Endothelial cell of umbilical vein (primary cell): ENCODE data around the gene BLID. TPM values are rescaled to one million over a fixed set of nuclear protein-coding genes. Genes with fewer than 3 reads are reported as not detected.

Experiments
- BruUV-seq: library from RNA; stranded (reverse); fragments of 400-500 nt; replicated peaks from 2 replicates; lab custom pipeline; 2021; lab: Mats Ljungman, UMichigan
- CTCF ChIA-PET: fragments of 300-600, 350-600 bp; sonication (Branson Sonifier 250); formaldehyde crosslinking; loops from one replicate; lab custom pipeline; 2021; ENCODE audit warnings: antibody characterized with exemption, inconsistent platforms; lab: Charles Lee
- POLR2A ChIA-PET: fragments of 300-600, 350-600 bp; sonication (Branson Sonifier 250); formaldehyde crosslinking; loops from one replicate; lab custom pipeline; 2021; ENCODE audit warnings: antibody characterized with exemption, inconsistent platforms; lab: Charles Lee
- DNase-seq: peaks from one replicate; pipeline ENCODE4 v3.0.0-alpha.2; 2011; ENCODE audit warnings: low read depth, low spot score
- FAIRE-seq: peaks from 2 replicates; lab custom pipeline; 2011; peaks lifted over from hg19 to GRCh38; lab: Jason Lieb, UNC
- H2AFZ ChIP-seq: 2 replicates; pipeline ENCODE4 v1.6.0; 2012; ENCODE audit warnings: low read depth, low read length, control low read depth, inconsistent platforms
- H3K27ac ChIP-seq: 2 replicates; pipeline ENCODE4 v1.5.1; 2011; ENCODE audit warnings: low read depth, mild to moderate bottlenecking, control low read depth, low read length, moderate library complexity; ENCODE audit not compliant: insufficient read depth
- H3K27me3 ChIP-seq, 2 experiments: 2 replicates each; pipeline versions ENCODE4 v1.6.0 to v1.6.1; 2011; ENCODE audit warnings: low read length in 2 of 2, mixed read lengths in 1 of 2; ENCODE audit not compliant: control insufficient read depth in 2 of 2, insufficient read depth in 2 of 2
- H3K36me3 ChIP-seq, 2 experiments: 2 replicates in 1 of 2; 3 replicates in 1 of 2; pipeline ENCODE4 v1.5.1; 2011; ENCODE audit warnings: low read length in 2 of 2, mild to moderate bottlenecking in 1 of 2, moderate library complexity in 1 of 2; ENCODE audit not compliant: control insufficient read depth in 2 of 2, insufficient read depth in 2 of 2; ENCODE audit errors: extremely low read depth in 1 of 2
- H3K4me1 ChIP-seq: 3 replicates; pipeline ENCODE4 v1.5.1; 2011; ENCODE audit warnings: mild to moderate bottlenecking, low read length; ENCODE audit not compliant: control insufficient read depth, insufficient read depth; ENCODE audit errors: extremely low read depth
- H3K4me2 ChIP-seq: 2 replicates; pipeline ENCODE4 v1.6.1; 2011; ENCODE audit warnings: low read length, control low read depth, mixed read lengths; ENCODE audit not compliant: insufficient read depth
- H3K4me3 ChIP-seq, 3 experiments: fragments of 200-600 bp in 1 of 3; sonication (generic), shearing (Covaris generic) in 1 of 3; replicated peaks in 1 of 3; 2 replicates each; pipeline ENCODE4 v1.5.1; 2011 to 2016; ENCODE audit warnings: control low read depth in 3 of 3, low read length in 3 of 3, mild to moderate bottlenecking in 2 of 3, inconsistent platforms in 1 of 3, low read depth in 1 of 3, moderate library complexity in 1 of 3; ENCODE audit not compliant: insufficient read depth in 1 of 3
- H3K79me2 ChIP-seq: 2 replicates; pipeline ENCODE4 v1.6.0; 2012; ENCODE audit warnings: low read length, inconsistent platforms; ENCODE audit not compliant: control insufficient read depth, insufficient read depth
- H3K9ac ChIP-seq: replicated peaks from 2 replicates; pipeline ENCODE3; 2011; ENCODE audit warnings: low read length, control low read depth; ENCODE audit not compliant: insufficient read depth; ENCODE audit errors: extremely low read depth
- H3K9me1 ChIP-seq: replicated peaks from 3 replicates; pipeline ENCODE4 v1.6.0; 2011; ENCODE audit warnings: mild to moderate bottlenecking, low read length; ENCODE audit not compliant: control insufficient read depth, insufficient read depth; ENCODE audit errors: extremely low read depth
- H3K9me3 ChIP-seq: replicated peaks from 2 replicates; pipeline ENCODE4 v1.5.1; 2012; ENCODE audit warnings: low read length, inconsistent platforms; ENCODE audit not compliant: control insufficient read depth, insufficient read depth
- H4K20me1 ChIP-seq: replicated peaks from 2 replicates; pipeline ENCODE3; 2011; ENCODE audit warnings: mild to moderate bottlenecking, low read length; ENCODE audit not compliant: control insufficient read depth, insufficient read depth; ENCODE audit errors: extremely low read depth
- CTCF ChIP-seq, 2 donors: IDR thresholded peaks; 1 replicate in 1 of 2; 2 replicates in 1 of 2; pipeline ENCODE4 v1.5.1; 2011; ENCODE audit warnings: low read length in 2 of 2, mild to moderate bottlenecking in 2 of 2, moderate library complexity in 2 of 2, control low read depth in 1 of 2, inconsistent platforms in 1 of 2, low read depth in 1 of 2; ENCODE audit not compliant: insufficient read depth in 1 of 2; ENCODE audit errors: extremely low read depth in 1 of 2
- FOS ChIP-seq: IDR thresholded peaks from 2 replicates; pipeline ENCODE4 v1.6.1; 2011; ENCODE audit warnings: mild to moderate bottlenecking, low read length, moderate library complexity, borderline replicate concordance; ENCODE audit not compliant: insufficient read depth
- GATA2 ChIP-seq: IDR thresholded peaks from 2 replicates; pipeline ENCODE4 v1.7.0; 2011; ENCODE audit warnings: low read depth, mild to moderate bottlenecking, moderate library complexity, mixed read lengths, low read length; ENCODE audit not compliant: insufficient read length, insufficient read depth
- JUN ChIP-seq: IDR thresholded peaks from 2 replicates; pipeline ENCODE4 v1.6.1; 2011; ENCODE audit warnings: borderline replicate concordance, low read depth; ENCODE audit not compliant: insufficient read length, insufficient read depth
- MYC ChIP-seq: IDR thresholded peaks from one replicate; pipeline ENCODE4 v1.6.1; 2011; ENCODE audit warnings: mild to moderate bottlenecking, low read depth, low read length
- POLR2A ChIP-seq: IDR thresholded peaks from 2 replicates; pipeline ENCODE4 v1.6.1; 2012; ENCODE audit warnings: low read depth, mild to moderate bottlenecking, control low read depth, low read length
- POLR2AphosphoS5 ChIP-seq: IDR thresholded peaks from 2 replicates; pipeline ENCODE4 v1.6.1; 2012; ENCODE audit warnings: low read depth, mild to moderate bottlenecking, control low read depth, low read length, moderate library complexity; ENCODE audit not compliant: insufficient read depth
- dilution Hi-C: fragments of 300-500 bp; cut with MboI; formaldehyde crosslinking; loops from one replicate; pipeline ENCODE4 v1.15.0; 2019; ENCODE audit warnings: low sequenced_read_pairs; ENCODE audit not compliant: extremely low pct_ligation_motif_present
- intact Hi-C: fragments of 100-400 bp; cut with micrococcal nuclease; formaldehyde crosslinking; loops from one replicate; pipeline ENCODE4 v1.10.0; 2022
- polyA plus RNA-seq, 4 experiments: library from polyadenylated mRNA; depleted of rRNA in 3 of 4; stranded (reverse) in 3 of 4; unstranded in 1 of 4; fragments of >200 nt; gene quantifications; 2 replicates each; pipeline versions ENCODE4 v1.2.1 to v1.2.3, GENCODE V29; 2011 to 2012; ENCODE audit warnings: missing spikeins in 1 of 4
- total RNA-seq: library from RNA; stranded (reverse); gene quantifications from 2 replicates; pipeline ENCODE4 v1.2.3, GENCODE V29; 2021

Gene BLID
- total and polyA plus RNA-seq, 2 donors (not counting 3 experiments of a cell fraction or from before 2014, with no cell fraction given) = 0.12 to 3.5 TPM

GRCh38 chr11:122159861-122160260, 43.8 kb upstream of the BLID start:
- dilution Hi-C loops = no loop called here
- FAIRE-seq = no peak
- Histone ChIP-seq H3K27ac (no peak overlapping the region), H2AFZ (no peak overlapping the region), H3K9me1 (no peaks in the 10 kb centered on the region), H3K9me3 (no peaks in the 10 kb centered on the region), H3K4me3 (no peak overlapping the region), H3K4me2 (no peak overlapping the region), H4K20me1 (no peaks in the 10 kb centered on the region), H3K27me3 (no peaks in the 10 kb centered on the region), H3K36me3 (peaks cover 0 to 10% of the 10 kb centered on the region in 2 experiments), H3K4me1 (peaks cover 64% of the 10 kb centered on the region), H3K9ac (no peak overlapping the region), H3K79me2 (peaks cover 100% of the 10 kb centered on the region)
- ChIA-PET POLR2A (no interaction called here), CTCF (interaction anchor here (1.0 to 2.0 kb wide), 4 partner anchors 36 to 57 kb away, joined by 3 to 12 read pairs (median 6); no protein-coding TSS in a partner anchor)
- TF ChIP-seq MYC (no peak), CTCF (IDR thresholded peaks at IDR 0.05; ENCODE audit: extremely low read depth in 1 of 2, insufficient read depth in 1 of 2, low read depth in 1 of 2, low read length in 2 of 2) (no peak), FOS (no peak), GATA2 (no peak), JUN (no peak), POLR2A (no peak), POLR2AphosphoS5 (no peak)
- no peak for DNase-seq
- intact Hi-C loops = no loop called here
- BruUV-seq = no TSS peak
